Measurements from ENCODE around the gene CELA1.
A peak's percentile ranks its signal among the peaks of the same experiment; 100 is the strongest.
"Not testable (repeated sequence)": the region's sequence is repeated elsewhere in the genome, so short reads cannot be mapped to it uniquely, and the experiment has no call there.

The CELA1 gene

DNA sequence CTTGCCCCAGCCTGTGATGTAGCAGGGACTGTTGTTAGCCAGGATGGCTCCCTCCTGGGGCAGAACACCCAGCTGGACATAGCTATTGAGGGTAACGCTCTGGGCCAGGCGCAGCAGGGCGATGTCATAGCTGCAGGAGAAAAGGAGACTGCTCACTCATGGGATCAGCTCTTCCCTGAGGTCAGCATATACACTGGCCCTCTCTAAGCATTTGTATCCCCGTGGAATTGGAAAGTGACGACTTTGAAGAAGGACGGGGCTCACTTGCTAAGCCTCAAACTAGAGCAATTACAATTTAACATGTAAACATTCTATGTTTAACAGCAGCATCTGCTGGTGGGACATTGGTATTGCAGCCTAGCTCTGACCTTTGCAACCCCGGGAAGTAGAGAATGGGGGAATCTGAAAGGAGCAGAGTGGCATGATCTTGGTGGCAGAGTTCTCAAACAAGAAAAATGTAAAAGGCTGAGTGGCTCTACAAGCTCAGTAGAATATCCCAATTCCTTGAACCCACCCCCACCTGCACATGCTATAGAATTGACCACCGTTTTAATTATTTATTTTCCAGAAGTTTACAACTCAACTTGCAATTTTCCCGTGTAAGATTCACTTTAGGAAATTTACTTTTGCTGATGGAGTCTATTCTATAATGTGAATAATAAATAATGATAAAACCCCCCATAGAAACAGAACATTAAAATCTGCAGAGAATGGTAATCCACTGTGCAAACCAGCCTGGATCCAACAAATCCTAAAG, 5.0 kb downstream of the CELA1 start:
- DNase-seq: peak; percentile 76

DNA sequence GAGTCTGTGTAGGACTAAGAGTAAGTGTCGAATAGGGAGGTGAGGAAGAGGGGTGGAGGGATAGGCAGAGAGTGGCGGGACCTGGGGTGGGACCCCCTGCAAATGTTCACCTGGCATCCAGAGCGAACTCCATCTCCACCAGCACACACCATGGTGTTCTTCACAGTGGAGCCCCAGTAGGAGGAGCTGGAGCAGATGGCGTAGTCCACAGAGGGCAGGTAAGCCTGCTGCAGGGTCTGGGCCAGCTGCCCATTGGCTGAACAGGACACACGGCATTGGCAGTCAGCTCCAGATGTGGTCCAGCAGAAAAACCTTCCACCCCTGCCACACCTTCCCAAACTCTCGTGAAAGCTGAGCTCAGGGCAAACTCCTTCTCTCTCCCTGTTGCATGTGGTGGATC, 6.7 kb downstream of the CELA1 start:
- DNase-seq: no peak

DNA sequence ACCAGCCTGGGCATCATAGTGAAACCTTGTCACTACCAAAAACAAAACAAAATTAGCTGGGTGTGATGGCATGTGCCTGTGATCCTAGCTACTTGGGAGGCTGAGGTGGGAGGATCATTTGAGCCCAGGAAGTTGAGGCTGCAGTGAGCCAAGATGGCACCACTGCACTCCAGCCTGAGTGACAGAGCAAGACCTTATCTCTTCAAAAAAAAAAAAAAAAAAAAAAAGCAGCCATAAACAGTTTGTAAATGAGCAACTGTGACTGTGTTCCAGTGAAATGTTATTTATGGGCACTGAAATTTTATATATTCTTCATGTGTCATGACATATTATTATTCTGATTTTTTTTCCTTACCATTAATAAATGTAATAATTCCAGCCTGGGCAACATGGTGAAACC, 9.1 kb downstream of the CELA1 start:
- not testable (repeated sequence) for DNase-seq

DNA sequence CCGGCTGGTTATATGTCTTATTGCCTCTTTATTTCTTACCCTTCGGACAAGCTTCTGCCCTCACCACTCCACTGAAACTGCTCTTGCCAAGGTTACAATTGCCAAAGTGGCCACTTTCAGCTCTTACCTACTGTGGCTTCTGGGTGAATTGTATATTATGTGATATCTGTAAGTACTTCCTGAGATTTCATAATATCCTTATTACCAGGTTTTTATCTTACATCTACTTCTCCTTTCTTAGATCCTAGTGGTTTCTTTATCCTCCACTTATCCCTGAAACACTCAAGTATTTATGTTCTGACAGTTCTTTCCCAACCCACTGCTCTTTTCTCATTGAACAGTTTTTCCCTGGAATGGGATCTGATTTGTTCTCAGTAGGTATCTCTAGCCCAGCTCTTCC, 10.5 kb downstream of the CELA1 start:
- no peak for DNase-seq

GRCh38 chr12:51334764-51335163, 11.7 kb downstream of the CELA1 start:
- no peak for DNase-seq

GRCh38 chr12:51333536-51333935, 12.9 kb downstream of the CELA1 start:
- no peak for DNase-seq

DNA sequence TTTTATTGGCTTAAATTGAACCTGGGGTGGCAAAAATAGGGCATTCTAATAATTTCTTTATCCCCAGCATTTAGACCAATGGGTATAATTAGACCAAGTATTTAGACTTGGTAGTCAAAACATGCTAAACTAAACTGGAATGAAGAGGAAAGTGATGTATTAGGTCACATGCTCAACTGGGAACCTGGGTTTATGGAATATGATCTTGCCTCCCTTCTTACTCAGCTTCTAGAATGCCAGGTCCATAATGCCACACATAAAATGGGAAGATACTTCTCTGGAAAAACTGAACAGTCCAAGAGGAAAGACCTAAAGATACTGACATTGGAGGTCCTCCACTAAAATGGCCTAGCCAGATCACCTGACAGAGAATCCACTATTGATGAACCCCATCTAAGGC, 16.3 kb downstream of the CELA1 start:
- no peak for DNase-seq

GRCh38 chr12:51329742-51330141, 16.7 kb downstream of the CELA1 start:
- peak; percentile 35 for DNase-seq

DNA sequence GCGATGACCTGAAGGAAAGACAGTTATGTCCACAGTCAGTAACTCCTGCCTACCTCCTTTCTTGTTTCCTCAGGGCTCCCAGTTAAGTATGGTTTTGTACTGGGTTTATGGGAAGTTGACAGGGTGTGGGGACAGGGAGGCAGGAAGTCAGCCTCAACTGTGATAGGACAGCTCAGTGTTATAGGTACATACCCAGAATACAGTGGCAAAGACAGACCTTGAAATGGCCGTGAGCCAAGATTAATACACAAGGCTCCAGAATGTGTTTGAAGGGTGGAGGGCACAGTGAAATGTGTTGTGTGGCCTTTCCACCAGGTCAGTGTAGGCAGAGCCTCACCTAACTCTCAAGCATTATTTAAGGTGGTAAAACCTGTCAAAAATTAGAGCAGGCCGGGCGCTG, 17.9 kb downstream of the CELA1 start:
- DNase-seq: no peak

- DNase-seq: no peak
Measured at GRCh38 chr12:51326698-51327439, 19.6 kb downstream of the CELA1 start.

GRCh38 chr12:51324953-51325352, 21.5 kb downstream of the CELA1 start:
- no peak for DNase-seq

- peak; percentile 82 for DNase-seq
Measured at GRCh38 chr12:51323966-51324895, 22.2 kb downstream of the CELA1 start, which contains the start of gene BIN2. TSS of gene BIN2 (minus strand) at chr12:51324174. CDS start at chr12:51324102, 72 bp downstream.

DNA sequence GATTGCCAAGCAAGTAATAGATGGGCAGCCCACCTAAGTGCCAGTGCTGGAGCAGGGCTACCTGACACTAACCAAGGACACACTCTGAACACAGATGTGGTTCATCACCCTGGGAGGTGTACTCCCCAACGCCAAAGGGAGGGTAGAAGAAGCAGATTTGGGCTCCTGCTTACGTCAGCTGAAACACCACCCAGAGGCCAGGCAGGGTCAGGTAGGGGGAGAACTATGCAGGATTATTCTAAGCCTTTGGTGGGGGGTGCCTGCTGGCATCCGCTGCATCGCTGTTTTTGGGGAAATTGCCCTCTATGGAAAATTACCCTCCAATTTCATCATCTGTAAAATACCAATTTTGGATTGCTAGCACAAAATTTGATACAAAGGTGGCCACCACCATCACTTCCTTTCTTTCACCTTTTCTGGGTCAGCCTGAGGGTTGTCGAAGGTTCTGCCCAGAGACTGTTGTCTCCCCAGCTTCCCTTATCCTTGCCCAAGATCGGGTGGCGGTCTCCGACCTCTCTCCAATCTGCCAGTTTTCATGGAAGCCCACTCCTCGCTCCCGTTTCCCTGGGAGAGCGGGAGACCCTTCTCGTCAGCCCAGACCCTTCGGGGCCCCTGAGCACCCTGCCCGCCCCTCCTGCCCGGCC, 23.0 kb downstream of the CELA1 start:
- peak; percentile 60 for DNase-seq

DNA sequence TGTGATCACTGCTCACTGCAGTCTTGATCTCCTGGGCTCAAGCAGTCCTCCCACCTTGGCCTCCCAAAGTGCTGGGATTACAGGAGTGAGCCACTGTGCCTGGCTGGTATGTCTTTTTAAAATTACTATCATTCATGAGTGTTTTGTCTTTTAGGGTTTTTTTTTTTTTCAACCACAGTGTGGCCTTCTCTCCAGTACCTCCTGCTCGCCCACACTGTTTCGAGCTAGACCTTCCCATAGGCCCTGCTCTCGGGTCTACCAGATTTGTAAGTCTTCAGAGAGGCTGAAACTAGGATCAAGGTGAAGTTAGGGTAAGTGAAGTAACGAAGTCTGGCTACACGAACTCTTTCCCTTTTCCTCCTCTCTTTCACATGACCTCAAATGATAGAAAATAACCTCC, 24.0 kb downstream of the CELA1 start:
- peak; percentile 74 for DNase-seq

GRCh38 chr12:51321882-51322281, 24.6 kb downstream of the CELA1 start:
- no peak for DNase-seq

DNA sequence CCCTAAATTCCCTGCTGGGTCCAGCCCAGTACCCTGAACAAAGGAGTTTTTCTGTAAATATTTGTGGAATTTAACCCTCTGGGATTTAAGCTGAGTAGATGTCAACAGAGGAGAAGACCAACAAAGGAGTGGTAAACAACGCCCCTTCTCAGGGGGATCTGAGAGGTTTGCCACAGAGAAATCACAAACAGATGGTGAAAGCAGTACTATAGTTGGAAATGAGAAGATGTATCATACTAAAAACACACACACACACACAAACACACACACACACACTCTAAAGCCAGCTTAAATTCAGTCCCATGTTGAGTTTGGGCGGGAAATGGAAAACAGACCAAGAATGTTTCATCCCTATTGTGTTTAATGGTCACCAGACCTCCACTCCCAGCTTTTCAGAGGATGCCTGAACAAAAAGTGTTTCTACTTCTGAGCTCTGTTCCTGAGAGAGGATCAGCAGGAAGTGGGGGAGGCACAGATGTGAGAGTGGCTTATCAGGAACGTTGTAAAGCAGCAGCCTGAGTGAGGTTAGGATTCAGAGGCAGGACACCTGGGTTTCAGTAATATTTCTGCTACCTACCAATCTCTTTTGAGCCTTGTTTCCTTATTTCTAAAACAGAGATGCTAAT, 25.7 kb downstream of the CELA1 start:
- no peak for DNase-seq

GRCh38 chr12:51320311-51320694, 26.2 kb downstream of the CELA1 start:
- DNase-seq: no peak

- DNase-seq: no peak
Measured at GRCh38 chr12:51318846-51319599, 27.5 kb downstream of the CELA1 start.

GRCh38 chr12:51318057-51318806, 28.2 kb downstream of the CELA1 start:
- DNase-seq: not testable (repeated sequence)

GRCh38 chr12:51311389-51311788, 35.1 kb downstream of the CELA1 start:
- DNase-seq: no peak

Data from stimulated activated CD4-positive, alpha-beta T cell treated with anti-CD3 and anti-CD28 coated beads, Interleukin-15, amount 100 ng/mL, for 24 hours (primary cell).